Stomach (tissue), 4 donors: ENCODE data around the gene GH2.

Source experiments
- CTCF ChIP-seq, 7 experiments: fragments of 450-650 bp in 4 of 7; fragments of 200-600 bp in 3 of 7; sonication (generic) in 3 of 7; IDR thresholded peaks; one replicate each; pipeline ENCODE4 v1.5.1; 2016 to 2019; ENCODE audit warnings: antibody characterized with exemption in 7 of 7, control low read depth in 2 of 7, mild to moderate bottlenecking in 1 of 7
- EP300 ChIP-seq: sonication (generic); formaldehyde crosslinking; IDR thresholded peaks from one replicate; pipeline ENCODE4 v1.6.1; 2017; ENCODE audit warnings: antibody characterized with exemption
- POLR2A ChIP-seq, 4 donors: fragments of 450-650 bp; IDR thresholded peaks; one replicate each; pipeline ENCODE4 v1.6.1; 2016; ENCODE audit warnings: antibody characterized with exemption in 4 of 4, control low read depth in 2 of 4, mild to moderate bottlenecking in 1 of 4, moderate library complexity in 1 of 4
- POLR2AphosphoS5 ChIP-seq, 3 donors: sonication (generic); formaldehyde crosslinking; IDR thresholded peaks; one replicate each; pipeline ENCODE4 v1.6.1; 2016; ENCODE audit warnings: antibody characterized with exemption in 3 of 3

- TF ChIP-seq EP300 (no peak), POLR2A (IDR thresholded peaks at IDR 0.05) (no peak), POLR2AphosphoS5 (IDR thresholded peaks at IDR 0.05) (no peak), CTCF (IDR thresholded peaks at IDR 0.05) (no peak)
These were observed 27.0 kb downstream of the GH2 start for GRCh38 chr17:63854709-63855108.
